IMR-90 (cell line): ENCODE measurements around the gene VPS26B. TPM values are rescaled to one million over a fixed set of nuclear protein-coding genes. Genes with fewer than 3 reads are reported as not detected.

Experiments
- ATAC-seq: fragments of 200-7000 bp; cut with Tn5 transposase; 2 replicates; pipeline ENCODE4 v1.9.1; 2020; ENCODE audit warnings: low read depth, mild to moderate bottlenecking, moderate library complexity
- BruUV-seq: library from RNA; stranded (reverse); fragments of 400-500 nt; replicated peaks from 2 replicates; lab custom pipeline; 2021; lab: Mats Ljungman, UMichigan
- CTCF ChIA-PET: fragments of 300-600 bp; formaldehyde crosslinking; extraction: SDS; loops from one replicate; lab custom pipeline; 2021; ENCODE audit warnings: antibody characterized with exemption; lab: Yijun Ruan, JAX
- POLR2A ChIA-PET: fragments of 300-600 bp; sonication (Branson Sonifier 250); formaldehyde crosslinking; loops from one replicate; lab custom pipeline; 2022; ENCODE audit warnings: antibody characterized with exemption; ENCODE audit not compliant: unreplicated experiment; lab: Charles Lee
- DNase-seq: peaks from one replicate; pipeline ENCODE4 v3.0.0; 2013
- H2AFZ ChIP-seq: replicated peaks from 2 replicates; pipeline ENCODE3; 2013; ENCODE audit warnings: low read length, mild to moderate bottlenecking; ENCODE audit not compliant: poor library complexity
- H2AK5ac ChIP-seq: 2 replicates; pipeline ENCODE4 v1.6.1; 2013; ENCODE audit warnings: low read depth, low read length, inconsistent platforms
- H2AK9ac ChIP-seq: replicated peaks from 2 replicates; pipeline ENCODE3; 2013; ENCODE audit warnings: mild to moderate bottlenecking, low read depth, low read length, moderate library complexity; ENCODE audit not compliant: poor library complexity
- H2BK120ac ChIP-seq: 2 replicates; pipeline ENCODE4 v1.6.1; 2013; ENCODE audit warnings: low read depth, low read length, inconsistent platforms
- H2BK15ac ChIP-seq: 3 replicates; pipeline ENCODE4 v1.6.1; 2013; ENCODE audit warnings: low read depth, low read length, inconsistent platforms
- H2BK20ac ChIP-seq: 2 replicates; pipeline ENCODE4 v1.6.1; 2013; ENCODE audit warnings: low read depth, mild to moderate bottlenecking, inconsistent platforms, low read length, moderate library complexity
- H2BK5ac ChIP-seq: 2 replicates; pipeline ENCODE4 v1.6.1; 2013; ENCODE audit warnings: mild to moderate bottlenecking, low read depth, low read length, inconsistent platforms; ENCODE audit not compliant: poor library complexity, severe bottlenecking
- H3K14ac ChIP-seq: replicated peaks from 2 replicates; pipeline ENCODE4 v1.6.1; 2013; ENCODE audit warnings: low read depth, low read length, inconsistent platforms
- H3K18ac ChIP-seq: 2 replicates; pipeline ENCODE4 v1.6.1; 2013; ENCODE audit warnings: low read depth, low read length, control low read depth
- H3K23ac ChIP-seq: 2 replicates; pipeline ENCODE4 v1.6.1; 2013; ENCODE audit warnings: low read depth, low read length, inconsistent platforms
- H3K27ac ChIP-seq: 2 replicates; pipeline ENCODE4 v1.5.1; 2013; ENCODE audit warnings: mild to moderate bottlenecking, control low read depth, low read length; ENCODE audit not compliant: insufficient read depth
- H3K27me3 ChIP-seq: 2 replicates; pipeline ENCODE4 v1.6.1; 2013; ENCODE audit warnings: low read length; ENCODE audit not compliant: control insufficient read depth, insufficient read depth
- H3K36me3 ChIP-seq: 2 replicates; pipeline ENCODE4 v1.6.1; 2013; ENCODE audit warnings: low read length, mixed read lengths; ENCODE audit not compliant: control insufficient read depth, insufficient read depth
- H3K4ac ChIP-seq: 2 replicates; pipeline ENCODE4 v1.6.1; 2013; ENCODE audit warnings: low read depth, low read length, inconsistent platforms
- H3K4me1 ChIP-seq: 2 replicates; pipeline ENCODE4 v1.6.1; 2013; ENCODE audit warnings: low read length, mixed read lengths; ENCODE audit not compliant: control insufficient read depth, insufficient read depth
- H3K4me2 ChIP-seq: 2 replicates; pipeline ENCODE4 v1.6.1; 2013; ENCODE audit warnings: low read depth, mild to moderate bottlenecking, control low read depth, low read length, moderate library complexity
- H3K4me3 ChIP-seq: 2 replicates; pipeline ENCODE4 v1.5.1; 2013; ENCODE audit warnings: low read depth, mild to moderate bottlenecking, control low read depth, low read length, moderate library complexity; ENCODE audit not compliant: insufficient read depth
- H3K56ac ChIP-seq: 2 replicates; pipeline ENCODE4 v1.6.1; 2013; ENCODE audit warnings: low read length, inconsistent platforms; ENCODE audit not compliant: insufficient read depth; ENCODE audit errors: extremely low read depth
- H3K79me1 ChIP-seq, 2 experiments: 2 replicates each; pipeline ENCODE4 v1.6.1; 2013; ENCODE audit warnings: low read length in 2 of 2, inconsistent platforms in 1 of 2, low read depth in 1 of 2
- H3K9ac ChIP-seq: 2 replicates; pipeline ENCODE4 v1.6.1; 2013; ENCODE audit warnings: low read depth, low read length, control low read depth
- H3K9me1 ChIP-seq: 2 replicates; pipeline ENCODE4 v1.6.1; 2013; ENCODE audit warnings: low read length, inconsistent platforms; ENCODE audit not compliant: insufficient read depth
- H3K9me3 ChIP-seq: 2 replicates; pipeline ENCODE4 v1.6.1; 2013; ENCODE audit warnings: low read length; ENCODE audit not compliant: control insufficient read depth, insufficient read depth
- H4K20me1 ChIP-seq: 2 replicates; pipeline ENCODE4 v1.6.1; 2013; ENCODE audit warnings: low read length, inconsistent platforms; ENCODE audit not compliant: insufficient read depth
- H4K5ac ChIP-seq: 2 replicates; pipeline ENCODE4 v1.6.1; 2013; ENCODE audit warnings: mild to moderate bottlenecking, low read depth, low read length, control low read depth
- H4K8ac ChIP-seq, 2 experiments: 2 replicates each; pipeline ENCODE4 v1.6.1; 2013; ENCODE audit warnings: low read depth in 2 of 2, low read length in 2 of 2, control low read depth in 1 of 2, inconsistent platforms in 1 of 2
- H4K91ac ChIP-seq: 2 replicates; pipeline ENCODE4 v1.6.1; 2013; ENCODE audit warnings: low read depth, low read length, inconsistent platforms; ENCODE audit not compliant: insufficient read depth
- BHLHE40 ChIP-seq: fragments of 150-350 bp; IDR thresholded peaks from 2 replicates; pipeline ENCODE4 v1.6.1; 2016; ENCODE audit warnings: mild to moderate bottlenecking, low read depth, low read length
- CHD1 ChIP-seq: IDR thresholded peaks from 2 replicates; pipeline ENCODE4 v1.6.1; 2012; ENCODE audit warnings: low read depth, low read length, improper control_type of control experiment
- MAFK ChIP-seq: IDR thresholded peaks from 2 replicates; pipeline ENCODE4 v1.6.1; 2012; ENCODE audit warnings: low read depth, low read length, improper control_type of control experiment
- MXI1 ChIP-seq: IDR thresholded peaks from 2 replicates; pipeline ENCODE4 v1.6.1; 2012; ENCODE audit warnings: low read depth, mild to moderate bottlenecking, low read length, moderate library complexity, borderline replicate concordance
- WGBS, 2 experiments: methylation state at CpG; one replicate each; pipeline versions ENCODE4 v1.1.5 to v1.1.7; 2013; ENCODE audit warnings: missing lambda C conversion rate in 2 of 2; ENCODE audit not compliant: insufficient read length in 1 of 2; ENCODE audit errors: extremely low coverage in 2 of 2; 5-methylcytosine and 5-hydroxymethylcytosine counted together
- dilution Hi-C: fragments of 300-500 bp; cut with HindIII; formaldehyde crosslinking; loops from one replicate; pipeline ENCODE4 v1.14.3; 2018; ENCODE audit warnings: low sequenced_read_pairs; ENCODE audit not compliant: unreplicated experiment
- in situ Hi-C: fragments of 300-500 bp; cut with MboI; formaldehyde crosslinking; loops from 3 replicates; pipeline ENCODE4 v1.14.3; 2019; ENCODE audit warnings: low sequenced_read_pairs, inconsistent platforms, mixed read lengths
- intact Hi-C: fragments of 100-400 bp; cut with micrococcal nuclease; formaldehyde crosslinking; loops from 2 replicates; pipeline ENCODE4 v1.10.0; 2022
- polyA plus RNA-seq, 3 experiments: library from polyadenylated mRNA; depleted of rRNA; stranded (reverse); fragments of >200 nt; gene quantifications; 2 replicates each; pipeline ENCODE4 v1.2.3, GENCODE V29; 2012; ENCODE audit warnings: low replicate concordance in 1 of 3
- total RNA-seq: library from RNA; depleted of rRNA; stranded (reverse); fragments of >200 nt; gene quantifications from 2 replicates; pipeline ENCODE4 v1.2.3, GENCODE V29; 2012; rRNA removed

VPS26B gene
- total and polyA plus RNA-seq, 2 of the 4 experiments (the other 2 are of a cell fraction): 41.6 to 51.1 TPM

DNA sequence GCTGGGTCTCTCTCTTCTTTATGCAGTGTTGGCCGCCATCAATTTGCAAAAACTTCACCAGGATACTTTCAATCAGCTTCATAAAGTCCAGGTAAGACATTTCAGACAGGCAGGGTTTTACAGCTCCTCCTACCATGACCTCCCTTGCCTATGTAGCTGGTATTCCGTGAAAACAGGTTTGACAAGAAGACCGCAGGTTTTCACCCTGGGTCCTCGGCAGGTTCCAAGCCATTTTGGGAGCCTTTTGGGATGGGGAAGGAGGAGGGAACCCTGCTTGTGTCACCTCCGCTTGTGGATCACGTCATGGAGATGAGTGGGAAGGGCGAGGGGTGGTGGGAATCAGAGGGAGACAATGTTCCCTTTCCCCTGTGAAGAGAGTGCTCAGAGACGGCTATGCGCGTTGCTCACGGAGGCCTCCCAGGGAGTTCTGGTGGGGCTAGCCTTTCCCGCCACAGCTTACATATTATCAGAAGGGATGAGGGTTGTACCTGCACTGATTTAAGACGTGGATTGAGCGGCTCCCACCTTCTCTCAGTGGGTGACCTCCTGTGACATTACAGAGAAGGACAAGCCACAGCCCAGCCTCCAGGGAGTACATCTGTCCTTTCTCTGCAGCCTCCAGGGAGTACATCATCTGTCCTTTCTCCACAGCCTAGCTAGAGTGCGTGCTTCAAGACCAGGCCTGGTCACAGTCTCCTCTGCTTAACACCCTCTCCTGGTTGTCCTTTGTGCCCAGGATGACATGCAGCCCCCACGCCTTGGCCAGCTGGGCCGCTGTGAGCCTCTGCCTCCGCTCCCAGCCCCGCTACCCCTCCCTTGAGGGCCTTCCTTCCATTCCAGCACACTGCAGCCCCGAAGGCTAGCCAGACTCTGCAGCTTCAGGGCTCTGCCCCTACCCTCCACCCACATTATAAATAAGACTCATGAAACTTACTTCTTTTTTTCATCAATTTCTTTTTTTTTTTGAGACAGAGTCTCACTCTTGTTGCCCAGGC is 68.9 kb downstream of the VPS26B start (continued):
- TF ChIP-seq MAFK (no peak), CHD1 (no peak)

- Histone ChIP-seq H2AK5ac (no peak overlapping the region), H2BK120ac (no peak overlapping the region), H3K9me1 (no peaks in the 10 kb centered on the region), H3K79me1 (no peaks in the 10 kb centered on the region), H3K4me2 (no peak overlapping the region), H4K91ac (no peak overlapping the region), H3K36me3 (no peaks in the 10 kb centered on the region), H3K4me1 (no peaks in the 10 kb centered on the region), H2BK15ac (no peak overlapping the region), H4K5ac (no peak overlapping the region), H2BK20ac (no peak overlapping the region), H4K20me1 (no peaks in the 10 kb centered on the region), H3K23ac (no peak overlapping the region), H3K4me3 (no peak overlapping the region), H3K9me3 (no peaks in the 10 kb centered on the region), H3K27ac (no peak overlapping the region), H4K8ac (no peak overlapping the region), H3K14ac (no peak overlapping the region), H3K56ac (no peak overlapping the region), H3K18ac (no peak overlapping the region), H3K27me3 (no peaks in the 10 kb centered on the region), H3K9ac (no peak overlapping the region), H2BK5ac (no peak overlapping the region), H2AFZ (no peak overlapping the region), H3K4ac (no peak overlapping the region), H2AK9ac (no peak overlapping the region)
- in situ Hi-C loops (no loop called here), intact Hi-C loops (no loop called here), dilution Hi-C loops (no loop called here)
- TF ChIP-seq MAFK: no peak
- no peak for TF ChIP-seq CHD1
- no peak for TF ChIP-seq MXI1
- TF ChIP-seq BHLHE40: no peak
- DNase-seq (no peak), ATAC-seq (no peak)
- WGBS, 2 experiments: 64% methylated on average over 4 of the region's 9 CpGs; no CpG with 5 or more reads in 1 of the 2 experiments
- CTCF ChIA-PET: no interaction called here
- BruUV-seq: no TSS peak
- POLR2A ChIA-PET: no interaction called here
These were observed 70.2 kb downstream of the VPS26B start for GRCh38 chr11:134294664-134295063.

Other genes with a start within 250 kb of the VPS26B start
- gene JAM3, start 155.6 kb upstream of the VPS26B start, total RNA-seq: 71.5 and 102 TPM in 2 replicates
- gene JAM3, start 155.6 kb upstream of the VPS26B start, polyA plus RNA-seq (2012; rRNA removed): 32.0 and 38.0 TPM in 2 replicates
- gene NCAPD3, start 704 bp upstream of the VPS26B start, total RNA-seq: 19.2 and 19.7 TPM in 2 replicates
- gene NCAPD3, start 704 bp upstream of the VPS26B start, polyA plus RNA-seq (2012; rRNA removed): 18.0 and 18.9 TPM in 2 replicates
- 51.9 and 72.1 TPM in 2 replicates for gene THYN1, start 28.7 kb downstream of the VPS26B start, total RNA-seq
- gene THYN1, start 28.7 kb downstream of the VPS26B start, polyA plus RNA-seq (2012; rRNA removed): 42.8 and 43.1 TPM in 2 replicates
- gene ACAD8, start 28.9 kb downstream of the VPS26B start, total RNA-seq: 9.7 and 11.1 TPM in 2 replicates
- gene ACAD8, start 28.9 kb downstream of the VPS26B start, polyA plus RNA-seq (2012; rRNA removed): 18.3 and 21.2 TPM in 2 replicates
- not detected in 2 replicates for gene GLB1L3, start 51.7 kb downstream of the VPS26B start, total RNA-seq
- gene GLB1L3, start 51.7 kb downstream of the VPS26B start, polyA plus RNA-seq (2012; rRNA removed): not detected in 2 replicates
- gene GLB1L2, start 107.3 kb downstream of the VPS26B start, total RNA-seq: under 0.01 TPM in 2 replicates
- 0.13 and 0.26 TPM in 2 replicates for gene GLB1L2, start 107.3 kb downstream of the VPS26B start, polyA plus RNA-seq (2012; rRNA removed)
- not detected in 2 replicates for gene B3GAT1, start 187.6 kb downstream of the VPS26B start, total RNA-seq
- not detected in 2 replicates for gene B3GAT1, start 187.6 kb downstream of the VPS26B start, polyA plus RNA-seq (2012; rRNA removed)